HG03342 (cell line): ENCODE data around the gene PIK3R2.

Experiments
- ATAC-seq: cut with Tn5 transposase; IDR thresholded peaks from one replicate; pipeline ENCODE4 v1.9.1; 2021; ENCODE audit warnings: mild to moderate bottlenecking, moderate library complexity; ENCODE audit not compliant: unreplicated experiment

The PIK3R2 gene

GRCh38 chr19:18122860-18123795 is 29.8 kb upstream of the PIK3R2 start:
- no peak for ATAC-seq

GRCh38 chr19:18123819-18124218 is 29.1 kb upstream of the PIK3R2 start:
- no peak for ATAC-seq

- ATAC-seq, result no peak
Measured at GRCh38 chr19:18126097-18126496, 26.9 kb upstream of the PIK3R2 start.

GRCh38 chr19:18128044-18128443 is 24.9 kb upstream of the PIK3R2 start:
- no peak for ATAC-seq

- no peak for ATAC-seq
Measured at GRCh38 chr19:18128805-18129204, 24.2 kb upstream of the PIK3R2 start.

GRCh38 chr19:18130523-18131242 is 22.3 kb upstream of the PIK3R2 start:
- no peak for ATAC-seq

GRCh38 chr19:18131841-18132596 is 20.9 kb upstream of the PIK3R2 start:
- no peak for ATAC-seq

- no peak for ATAC-seq
Measured at GRCh38 chr19:18135712-18136584, 17.0 kb upstream of the PIK3R2 start.

GRCh38 chr19:18137242-18137641 is 15.7 kb upstream of the PIK3R2 start:
- ATAC-seq, result no peak

- ATAC-seq, result no peak
Measured at GRCh38 chr19:18137657-18138339, 15.2 kb upstream of the PIK3R2 start.

- ATAC-seq, result no peak
Measured at GRCh38 chr19:18140473-18140872, 12.5 kb upstream of the PIK3R2 start.

- no peak for ATAC-seq
Measured at GRCh38 chr19:18141031-18141430, 11.9 kb upstream of the PIK3R2 start.

- ATAC-seq, result no peak
Measured at GRCh38 chr19:18143902-18144301, 9.1 kb upstream of the PIK3R2 start.

GRCh38 chr19:18144361-18144760 is 8.6 kb upstream of the PIK3R2 start:
- no peak for ATAC-seq

- ATAC-seq, result no peak
Measured at GRCh38 chr19:18144906-18145305, 8.1 kb upstream of the PIK3R2 start.

GRCh38 chr19:18145391-18145999 is 7.5 kb upstream of the PIK3R2 start:
- no peak for ATAC-seq

GRCh38 chr19:18147396-18147795 is 5.6 kb upstream of the PIK3R2 start:
- no peak for ATAC-seq

- ATAC-seq, result no peak
Measured at GRCh38 chr19:18149596-18149975, 3.4 kb upstream of the PIK3R2 start.
